Cardiac muscle cell (in vitro differentiated cells and primary cell): Measurements from ENCODE around the gene MRAS. TPM values are rescaled to one million over a fixed set of nuclear protein-coding genes. Genes with fewer than 3 reads are reported as not detected.

Experiments
- DNase-seq, 2 donors: peaks; one replicate each; pipeline versions ENCODE4 v3.0.0 to v3.0.0-alpha.2; 2010 to 2017; ENCODE audit warnings: low read depth in 1 of 2, low spot score in 1 of 2
- H3K27ac ChIP-seq: fragments of 200-600 bp; sonication (generic); 2 replicates; pipeline ENCODE4 v1.5.1; 2016
- H3K27me3 ChIP-seq: fragments of 200-600 bp; sonication (generic); 2 replicates; pipeline ENCODE4 v1.6.0; 2016; ENCODE audit warnings: control low read depth
- H3K36me3 ChIP-seq: fragments of 200-600 bp; sonication (generic); 2 replicates; pipeline ENCODE4 v1.5.1; 2016; ENCODE audit warnings: control low read depth
- H3K4me1 ChIP-seq: fragments of 200-600 bp; sonication (generic); 2 replicates; pipeline ENCODE4 v1.8.1; 2017; ENCODE audit warnings: low read depth, mild to moderate bottlenecking, mixed run types
- H3K4me3 ChIP-seq: fragments of 200-600 bp; sonication (generic); 2 replicates; pipeline ENCODE4 v1.5.1; 2016; ENCODE audit warnings: mild to moderate bottlenecking
- H3K9me3 ChIP-seq: fragments of 200-600 bp; sonication (generic); 2 replicates; pipeline ENCODE4 v1.5.1; 2017; ENCODE audit warnings: low read depth, mild to moderate bottlenecking, control low read depth
- CTCF ChIP-seq: IDR thresholded peaks from 2 replicates; pipeline ENCODE4 v1.5.1; 2012; ENCODE audit warnings: low read depth, mild to moderate bottlenecking, low read length
- polyA plus RNA-seq: library from polyadenylated mRNA; unstranded; fragments of >200 nt; fragmentation: Nextera tagmentation; extraction: Ambion mirVana; gene quantifications from 2 replicates; pipeline ENCODE4 v1.2.1, GENCODE V29; 2016
- total RNA-seq: library from RNA; depleted of rRNA; stranded (reverse); fragments of >200 nt; gene quantifications from 2 replicates; pipeline ENCODE4 v1.2.3, GENCODE V29; 2016

The MRAS gene
- total and polyA plus RNA-seq, 2 experiments from 2014 or later = 66.5 to 92.6 TPM

GRCh38 chr3:138384531-138384930, 36.2 kb downstream of the MRAS start:
- Histone ChIP-seq H3K4me1 (peaks cover 37% of the 10 kb centered on the region), H3K4me3 (no peak overlapping the region), H3K27me3 (no peaks in the 10 kb centered on the region), H3K36me3 (no peaks in the 10 kb centered on the region), H3K9me3 (no peaks in the 10 kb centered on the region), H3K27ac (peak overlapping the region; percentile 96)
- no peak for TF ChIP-seq CTCF
- no peak for DNase-seq

GRCh38 chr3:138384976-138385375, 36.6 kb downstream of the MRAS start:
- TF ChIP-seq CTCF = no peak
- Histone ChIP-seq H3K9me3 (no peaks in the 10 kb centered on the region), H3K36me3 (no peaks in the 10 kb centered on the region), H3K4me3 (no peak overlapping the region), H3K27ac (no peak overlapping the region), H3K27me3 (no peaks in the 10 kb centered on the region), H3K4me1 (peaks cover 33% of the 10 kb centered on the region)
- no peak for DNase-seq

- DNase-seq = peak in 1 of 2 donors; percentile 48
- Histone ChIP-seq H3K36me3 (no peaks in the 10 kb centered on the region), H3K27me3 (no peaks in the 10 kb centered on the region), H3K4me3 (no peak overlapping the region), H3K27ac (peak overlapping the region; percentile 75), H3K9me3 (no peaks in the 10 kb centered on the region), H3K4me1 (peaks cover 16% of the 10 kb centered on the region)
- TF ChIP-seq CTCF = no peak
Measured at GRCh38 chr3:138389144-138389601, 40.8 kb downstream of the MRAS start.

- Histone ChIP-seq H3K4me3 (no peak overlapping the region), H3K9me3 (no peaks in the 10 kb centered on the region), H3K27me3 (no peaks in the 10 kb centered on the region), H3K36me3 (no peaks in the 10 kb centered on the region), H3K27ac (peak overlapping the region; percentile 75), H3K4me1 (peaks cover 16% of the 10 kb centered on the region)
- no peak for TF ChIP-seq CTCF
- DNase-seq = peak in 1 of 2 donors; percentile 96
Measured at GRCh38 chr3:138389841-138390581, 41.6 kb downstream of the MRAS start.

- Histone ChIP-seq H3K4me1 (peaks cover 16% of the 10 kb centered on the region), H3K27me3 (no peaks in the 10 kb centered on the region), H3K9me3 (no peaks in the 10 kb centered on the region), H3K4me3 (no peak overlapping the region), H3K27ac (peak overlapping the region; percentile 75), H3K36me3 (no peaks in the 10 kb centered on the region)
- no peak for TF ChIP-seq CTCF
- DNase-seq = no peak
Measured at GRCh38 chr3:138390582-138390932, 42.2 kb downstream of the MRAS start.
